Glutamatergic neuron (in vitro differentiated cells): ENCODE results near the gene ZNF575. TPM values are rescaled to one million over a fixed set of nuclear protein-coding genes. Genes with fewer than 3 reads are reported as not detected.
A peak's percentile ranks its signal among the peaks of the same experiment; 100 is the strongest.

Experiments
- DNase-seq: peaks from one replicate; pipeline ENCODE4 v3.0.0; 2022
- H3K27ac Mint-ChIP-seq: one replicate; pipeline ENCODE4 v1.8.0; 2020; ENCODE audit warnings: mild to moderate bottlenecking, mixed read lengths, inconsistent platforms; ENCODE audit not compliant: unreplicated experiment
- H3K27me3 Mint-ChIP-seq: one replicate; pipeline ENCODE4 v1.8.0; 2020; ENCODE audit warnings: mild to moderate bottlenecking, moderate library complexity, mixed read lengths, inconsistent platforms; ENCODE audit not compliant: unreplicated experiment
- H3K36me3 Mint-ChIP-seq: one replicate; pipeline ENCODE4 v1.8.0; 2020; ENCODE audit warnings: mild to moderate bottlenecking, mixed read lengths, inconsistent platforms; ENCODE audit not compliant: unreplicated experiment
- H3K4me1 Mint-ChIP-seq: one replicate; pipeline ENCODE4 v1.8.0; 2020; ENCODE audit warnings: mild to moderate bottlenecking, low read depth, mixed read lengths, inconsistent platforms; ENCODE audit not compliant: unreplicated experiment
- H3K4me3 Mint-ChIP-seq: one replicate; pipeline ENCODE4 v1.8.0; 2020; ENCODE audit warnings: mild to moderate bottlenecking, mixed read lengths, inconsistent platforms; ENCODE audit not compliant: unreplicated experiment
- H3K9me3 Mint-ChIP-seq: one replicate; pipeline ENCODE4 v1.8.0; 2020; ENCODE audit warnings: mild to moderate bottlenecking, moderate library complexity, mixed read lengths, inconsistent platforms; ENCODE audit not compliant: unreplicated experiment
- total RNA-seq: library from RNA; stranded (reverse); fragmentation: NEBNext Ultra II Directional; extraction: Animal tissue kit (Norgen Biotek cat#: 25700); gene quantifications from one replicate; pipeline ENCODE4 v1.2.1, GENCODE V29; 2021; ENCODE audit not compliant: unreplicated experiment
- TF ChIP-seq, protein P1 (sequence below): fragments of 200-600 bp; sonication (generic); IDR thresholded peaks from one replicate; pipeline ENCODE4 v1.5.0; 2021; ENCODE audit not compliant: partially characterized antibody, unreplicated experiment

The ZNF575 gene
- total RNA-seq, 1 donor from 2014 or later, result 2.0 TPM

DNA sequence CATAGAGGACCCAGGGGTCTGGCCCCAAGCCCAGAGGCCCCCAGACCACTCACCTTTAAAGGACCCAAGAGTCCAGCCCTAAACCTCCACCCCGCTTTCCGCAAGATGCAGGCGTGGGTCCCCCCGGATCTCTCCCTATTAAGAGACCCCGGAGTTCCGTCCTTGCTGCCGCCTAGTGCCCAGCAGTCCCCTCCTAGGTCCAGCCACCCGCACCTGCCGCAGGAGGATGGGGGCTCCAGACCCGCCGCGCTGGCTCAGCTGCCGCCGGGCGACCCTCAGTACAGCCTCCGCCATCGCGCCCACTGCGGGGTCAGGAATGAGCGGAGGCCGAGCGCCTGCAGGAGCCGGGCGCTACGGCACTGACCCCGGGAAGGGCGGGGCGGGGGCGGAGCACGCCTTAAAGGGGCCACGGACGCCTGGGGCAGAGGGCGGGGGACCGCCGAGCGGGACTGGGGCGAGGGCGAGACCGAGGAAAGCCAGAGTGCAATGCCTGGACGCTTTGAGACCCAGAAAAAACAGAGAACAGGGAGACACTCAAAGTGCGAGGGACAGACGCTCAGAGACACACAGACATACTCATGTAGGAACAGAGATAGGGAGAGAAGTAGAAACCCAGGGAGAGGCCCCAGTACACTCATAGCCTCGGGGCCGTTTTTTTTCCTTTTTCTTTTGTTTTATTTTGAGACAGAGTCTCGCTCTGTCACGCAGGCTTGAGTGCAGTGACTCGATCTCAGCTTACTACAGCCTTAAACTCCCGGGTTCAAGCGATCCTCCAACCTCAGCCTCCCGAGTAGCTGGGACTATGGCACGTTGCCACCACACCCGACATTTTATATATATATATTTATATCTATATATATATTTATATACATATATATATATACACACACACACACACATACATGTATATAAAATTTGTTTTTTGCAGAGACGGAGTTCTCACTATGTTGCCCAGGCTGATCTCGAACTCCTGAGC lies 5.8 kb upstream of the ZNF575 start, which contains the start of gene ETHE1:
TSS of gene ETHE1 (minus strand) at position 318 of the 976 bp plus-strand sequence. CDS start at position 294, 24 bp downstream.
- peak within 1 kb of the TSS; percentile 86 for H3K4me3 Mint-ChIP-seq
- TF ChIP-seq, protein P1, sequence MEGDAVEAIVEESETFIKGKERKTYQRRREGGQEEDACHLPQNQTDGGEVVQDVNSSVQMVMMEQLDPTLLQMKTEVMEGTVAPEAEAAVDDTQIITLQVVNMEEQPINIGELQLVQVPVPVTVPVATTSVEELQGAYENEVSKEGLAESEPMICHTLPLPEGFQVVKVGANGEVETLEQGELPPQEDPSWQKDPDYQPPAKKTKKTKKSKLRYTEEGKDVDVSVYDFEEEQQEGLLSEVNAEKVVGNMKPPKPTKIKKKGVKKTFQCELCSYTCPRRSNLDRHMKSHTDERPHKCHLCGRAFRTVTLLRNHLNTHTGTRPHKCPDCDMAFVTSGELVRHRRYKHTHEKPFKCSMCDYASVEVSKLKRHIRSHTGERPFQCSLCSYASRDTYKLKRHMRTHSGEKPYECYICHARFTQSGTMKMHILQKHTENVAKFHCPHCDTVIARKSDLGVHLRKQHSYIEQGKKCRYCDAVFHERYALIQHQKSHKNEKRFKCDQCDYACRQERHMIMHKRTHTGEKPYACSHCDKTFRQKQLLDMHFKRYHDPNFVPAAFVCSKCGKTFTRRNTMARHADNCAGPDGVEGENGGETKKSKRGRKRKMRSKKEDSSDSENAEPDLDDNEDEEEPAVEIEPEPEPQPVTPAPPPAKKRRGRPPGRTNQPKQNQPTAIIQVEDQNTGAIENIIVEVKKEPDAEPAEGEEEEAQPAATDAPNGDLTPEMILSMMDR, result no peak
- H3K4me1 Mint-ChIP-seq, result peaks cover 3% of the 10 kb centered on the region
- peak within 1 kb of the TSS; percentile 75 for H3K27ac Mint-ChIP-seq
- H3K36me3 Mint-ChIP-seq, result no peaks in the 10 kb centered on the region
- H3K9me3 Mint-ChIP-seq, result peaks cover 2% of the 10 kb centered on the region
- H3K27me3 Mint-ChIP-seq, result peaks cover 3% of the 10 kb centered on the region
- peak; percentile 93 for DNase-seq

DNA sequence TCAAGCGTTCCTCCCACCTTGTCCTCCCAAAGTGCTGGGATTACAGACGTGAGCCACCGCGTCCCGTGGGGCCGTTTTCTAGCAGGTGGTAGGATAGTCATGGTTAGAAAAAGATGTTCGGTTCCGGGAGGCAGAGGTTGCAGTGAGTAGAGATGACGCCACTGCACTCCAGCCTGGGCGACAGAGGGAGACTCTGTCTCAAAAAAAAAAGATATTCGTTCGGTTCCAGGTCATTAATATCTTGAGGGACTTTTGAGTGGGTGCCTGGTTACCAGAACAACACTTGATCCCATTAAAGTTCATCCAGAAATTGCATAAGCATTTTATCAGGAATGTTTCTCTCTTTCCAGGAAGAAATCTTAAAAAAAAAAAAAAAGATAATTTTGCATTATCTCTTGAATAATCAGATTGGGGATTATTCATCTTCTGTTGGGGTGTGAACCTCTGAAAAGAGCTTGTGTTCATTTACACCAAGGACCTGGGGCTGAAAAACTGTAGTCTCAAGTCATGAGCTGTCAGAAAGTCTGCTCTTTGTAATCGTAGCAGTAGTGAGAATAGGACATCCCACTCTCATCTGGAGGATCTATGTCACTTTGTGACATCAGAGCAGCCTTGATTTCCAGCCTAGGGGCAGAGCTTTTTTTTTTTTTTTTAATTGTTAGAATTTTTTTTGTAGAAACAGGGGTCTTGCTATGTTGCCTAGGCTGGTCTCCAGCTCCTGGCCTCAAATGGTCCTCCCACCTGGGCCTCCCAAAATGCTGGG lies 4.9 kb upstream of the ZNF575 start:
- no peak overlapping the region for H3K27ac Mint-ChIP-seq
- peaks cover 3% of the 10 kb centered on the region for H3K4me1 Mint-ChIP-seq
- no peak for DNase-seq
- H3K9me3 Mint-ChIP-seq, result peaks cover 3% of the 10 kb centered on the region
- H3K4me3 Mint-ChIP-seq, result peak overlapping the region; percentile 20
- peaks cover 3% of the 10 kb centered on the region for H3K27me3 Mint-ChIP-seq
- TF ChIP-seq, protein P1, result no peak
- H3K36me3 Mint-ChIP-seq, result no peaks in the 10 kb centered on the region

DNA sequence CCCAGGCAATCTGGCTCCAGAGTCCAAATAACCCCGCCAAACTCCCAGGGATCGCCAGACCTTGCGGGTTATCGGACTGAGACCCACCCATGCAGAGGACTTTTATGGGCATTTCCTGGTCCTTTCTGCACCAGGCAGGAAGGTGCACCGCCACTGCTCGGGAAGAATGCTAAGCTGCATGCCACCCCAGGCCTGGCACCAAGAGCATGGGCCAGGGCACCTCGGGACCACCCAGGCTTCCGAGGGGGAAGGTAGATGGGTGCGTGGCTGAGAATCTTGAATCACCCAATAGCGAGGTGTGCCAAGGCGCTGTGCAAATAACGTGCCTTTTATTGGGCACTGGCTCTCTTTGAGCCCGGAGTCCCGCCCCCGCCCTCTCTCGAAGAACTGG lies 422 bp upstream of the ZNF575 start:
- Mint-ChIP-seq H3K4me1 (peaks cover 7% of the 10 kb centered on the region), H3K4me3 (peak overlapping the region; percentile 95), H3K27ac (peak overlapping the region; percentile 88), H3K9me3 (peaks cover 6% of the 10 kb centered on the region), H3K36me3 (no peaks in the 10 kb centered on the region), H3K27me3 (peaks cover 3% of the 10 kb centered on the region)
- DNase-seq, result no peak
- TF ChIP-seq, protein P1, result no peak

DNA sequence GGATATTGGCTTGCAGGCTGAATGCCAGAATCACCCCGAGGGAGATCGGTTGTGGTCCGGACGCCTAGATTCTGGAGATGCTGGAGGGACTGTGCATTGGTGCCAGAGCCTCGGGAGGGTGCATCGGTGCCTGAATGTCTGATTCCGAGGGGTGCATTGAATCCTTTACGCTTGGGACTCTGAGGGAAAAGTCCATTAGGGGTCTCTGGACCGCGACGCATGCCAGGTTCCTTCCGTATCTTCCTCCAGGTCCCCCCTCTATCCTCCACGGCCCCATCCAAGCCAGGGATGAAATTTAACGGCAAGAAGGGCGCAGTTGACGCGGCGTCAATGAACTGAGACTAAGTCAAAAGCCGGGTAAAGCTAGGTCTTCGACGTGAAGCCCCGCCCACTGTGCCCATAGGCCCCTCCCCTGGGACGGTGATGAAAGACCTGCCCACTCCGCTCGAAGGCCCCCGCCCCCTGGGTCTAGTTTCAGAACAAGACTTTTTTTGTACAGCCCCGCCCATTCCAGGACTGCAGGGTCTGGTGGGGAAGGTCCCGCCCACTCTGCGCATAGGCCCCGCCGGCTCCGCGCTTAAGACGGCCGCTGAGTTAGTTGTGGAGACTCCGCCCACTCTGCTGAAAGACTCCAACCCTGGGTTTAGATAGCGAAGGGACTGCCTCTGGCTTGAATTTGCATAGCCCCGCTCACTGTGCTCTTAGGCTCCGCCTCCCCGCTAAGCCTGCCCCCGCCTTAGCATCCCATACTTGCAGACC lies 737 bp downstream of the ZNF575 start:
- H3K4me1 Mint-ChIP-seq, result peaks cover 7% of the 10 kb centered on the region
- H3K27ac Mint-ChIP-seq, result peak overlapping the region; percentile 88
- peaks cover 3% of the 10 kb centered on the region for H3K27me3 Mint-ChIP-seq
- peak; percentile 98 for DNase-seq
- TF ChIP-seq, protein P1, result no peak
- peak overlapping the region; percentile 91 for H3K4me3 Mint-ChIP-seq
- peaks cover 6% of the 10 kb centered on the region for H3K9me3 Mint-ChIP-seq
- peaks cover 6% of the 10 kb centered on the region for H3K36me3 Mint-ChIP-seq
